K562 (cell line): ENCODE data around the gene MUC5AC. TPM values are rescaled to one million over a fixed set of nuclear protein-coding genes. Genes with fewer than 3 reads are reported as not detected.

ENCODE experiments used
- ATAC-seq: fragments of 200-7000 bp; cut with Tn5 transposase; 3 replicates; pipeline ENCODE4 v1.9.1; 2020; ENCODE audit warnings: moderate library complexity
- BruUV-seq: library from RNA; stranded (reverse); fragments of 400-500 nt; replicated peaks from 2 replicates; lab custom pipeline; 2021; lab: Mats Ljungman, UMichigan
- CTCF ChIA-PET: fragments of 300-600 bp; formaldehyde crosslinking; extraction: SDS; loops from one replicate; lab custom pipeline; 2021; ENCODE audit warnings: low intra/inter-chr PET ratio; lab: Yijun Ruan, JAX
- POLR2A ChIA-PET: fragments of 300-600, 350-650 bp; sonication (Branson Sonifier 250); formaldehyde crosslinking; extraction: SDS; loops from one replicate; lab custom pipeline; 2021; ENCODE audit warnings: antibody characterized with exemption, inconsistent platforms; lab: Yijun Ruan, JAX
- DNase-seq, 4 experiments: peaks; one replicate each; pipeline versions ENCODE4 v3.0.0 to v3.0.0-alpha.2; 2011 to 2018; ENCODE audit warnings: low spot score in 3 of 4, mixed read lengths in 3 of 4; ENCODE audit errors: extremely low read depth in 1 of 4
- FAIRE-seq: peaks from 2 replicates; lab custom pipeline; 2011; peaks lifted over from hg19 to GRCh38; lab: Jason Lieb, UNC
- H2AFZ ChIP-seq: 2 replicates; pipeline ENCODE4 v1.6.0; 2011; ENCODE audit warnings: low read depth, low read length, control low read depth, inconsistent platforms
- H3K27ac ChIP-seq: fragments of 200-600 bp; 3 replicates; pipeline ENCODE4 v1.8.0; 2011; ENCODE audit warnings: low read depth, mild to moderate bottlenecking, control low read depth, inconsistent platforms, low read length, moderate library complexity, mixed read lengths; ENCODE audit errors: extremely low read depth
- H3K27me3 ChIP-seq, 2 experiments: fragments of 300-600 bp in 1 of 2; 2 replicates in 1 of 2; 3 replicates in 1 of 2; pipeline versions ENCODE4 v1.6.0 to v1.8.0; 2011; ENCODE audit warnings: inconsistent platforms in 2 of 2, low read length in 2 of 2, mild to moderate bottlenecking in 1 of 2, mixed read lengths in 1 of 2, moderate library complexity in 1 of 2; ENCODE audit not compliant: control insufficient read depth in 2 of 2, insufficient read depth in 2 of 2
- H3K36me3 ChIP-seq: fragments of 300-600 bp; 3 replicates; pipeline ENCODE4 v1.8.0; 2011; ENCODE audit warnings: mild to moderate bottlenecking, low read length, inconsistent platforms; ENCODE audit not compliant: control insufficient read depth, insufficient read depth
- H3K4me1 ChIP-seq, 2 experiments: fragments of 200-600 bp in 1 of 2; replicated peaks in 1 of 2; 2 replicates in 1 of 2; 3 replicates in 1 of 2; pipeline versions ENCODE4 v1.5.1 to v1.8.0; 2011; ENCODE audit warnings: inconsistent platforms in 2 of 2, low read length in 2 of 2, mild to moderate bottlenecking in 1 of 2, mixed read lengths in 1 of 2, moderate library complexity in 1 of 2; ENCODE audit not compliant: control insufficient read depth in 2 of 2, insufficient read depth in 2 of 2
- H3K4me2 ChIP-seq: 2 replicates; pipeline ENCODE4 v1.6.1; 2011; ENCODE audit warnings: low read length, control low read depth, inconsistent platforms, mixed read lengths; ENCODE audit not compliant: insufficient read depth
- H3K4me3 ChIP-seq: fragments of 200-600 bp; sonication (generic), shearing (Covaris generic); 2 replicates; pipeline ENCODE4 v1.5.1; 2016; ENCODE audit warnings: control low read depth, inconsistent platforms
- H3K79me2 ChIP-seq: fragments of 200-600 bp; 3 replicates; pipeline ENCODE4 v1.8.0; 2011; ENCODE audit warnings: low read length, inconsistent platforms; ENCODE audit not compliant: control insufficient read depth, insufficient read depth
- H3K9ac ChIP-seq, 2 experiments: 2 replicates each; pipeline versions ENCODE4 v1.6.0 to v1.6.1; 2011; ENCODE audit warnings: low read depth in 2 of 2, low read length in 2 of 2, control low read depth in 1 of 2, inconsistent platforms in 1 of 2, mild to moderate bottlenecking in 1 of 2, mixed read lengths in 1 of 2; ENCODE audit not compliant: insufficient read depth in 1 of 2
- H3K9me1 ChIP-seq: one replicate; pipeline ENCODE4 v1.6.0; 2011; ENCODE audit warnings: inconsistent platforms, mild to moderate bottlenecking, low read length, moderate library complexity; ENCODE audit not compliant: control insufficient read depth, insufficient read depth
- H3K9me3 ChIP-seq: replicated peaks from 2 replicates; pipeline ENCODE4 v1.5.1; 2011; ENCODE audit warnings: low read depth, low read length, inconsistent platforms; ENCODE audit not compliant: control insufficient read depth, insufficient read depth
- H4K20me1 ChIP-seq: replicated peaks from 2 replicates; pipeline ENCODE4 v1.6.1; 2011; ENCODE audit warnings: low read length, inconsistent platforms, mixed read lengths; ENCODE audit not compliant: control insufficient read depth, insufficient read depth
- CBX8 ChIP-seq: fragments of 200-600 bp; sonication (generic); IDR thresholded peaks from 2 replicates; pipeline ENCODE4 v1.6.1; 2012; ENCODE audit warnings: borderline replicate concordance, mixed run types, low read depth, mild to moderate bottlenecking, moderate library complexity, mixed read lengths, low read length, control low read depth, inconsistent platforms; ENCODE audit not compliant: poor library complexity, severe bottlenecking; ENCODE audit errors: extremely low read depth
- COPS2 ChIP-seq: fragments of 450-650 bp; conservative IDR thresholded peaks from 2 replicates; pipeline ENCODE4 v1.6.1; 2016; ENCODE audit warnings: mild to moderate bottlenecking, moderate library complexity
- ELF2 ChIP-seq: fragments of 250-450 bp; sonication (Bioruptor Pico); IDR thresholded peaks from 2 replicates; pipeline ENCODE4 v1.5.0; 2021; ENCODE audit warnings: mild to moderate bottlenecking
- PTTG1 ChIP-seq: fragments of 450-650 bp; IDR thresholded peaks from 2 replicates; pipeline ENCODE4 v1.6.1; 2016; ENCODE audit warnings: low read depth, mild to moderate bottlenecking, missing genetic modification characterization, missing compliant biosample characterization
- SMAD3 ChIP-seq: fragments of 450-650 bp; formaldehyde crosslinking; conservative IDR thresholded peaks from 2 replicates; pipeline ENCODE4 v1.4.0; 2020; ENCODE audit warnings: mild to moderate bottlenecking
- ZBTB1 ChIP-seq: sonication (generic); formaldehyde crosslinking; IDR thresholded peaks from 2 replicates; pipeline ENCODE4 v1.8.1; 2023; ENCODE audit warnings: missing genetic modification reagents, low read depth, mild to moderate bottlenecking, borderline replicate concordance
- ZBTB17 ChIP-seq: fragments of 450-650 bp; formaldehyde crosslinking; IDR thresholded peaks from 2 replicates; pipeline ENCODE4 v1.4.0; 2020; ENCODE audit warnings: mild to moderate bottlenecking
- ZNF197 ChIP-seq: fragments of 200-800 bp; sonication (Bioruptor generic); IDR thresholded peaks from 2 replicates; pipeline ENCODE4 v1.6.1; 2016; ENCODE audit warnings: low read depth, missing genetic modification characterization, missing compliant biosample characterization
- WGBS: fragments of 100-300 bp; shearing (Covaris generic); methylation state at CpG from one replicate; pipeline ENCODE4 v1.1.6; 2016; ENCODE audit warnings: low coverage, mixed read lengths; ENCODE audit not compliant: insufficient coverage; ENCODE audit errors: missing lambda C conversion rate; 5-methylcytosine and 5-hydroxymethylcytosine counted together
- in situ Hi-C: fragments of 300-500 bp; cut with MboI; formaldehyde crosslinking; loops from 4 replicates; pipeline ENCODE4 v1.15.0; 2018; ENCODE audit warnings: inconsistent platforms, mixed read lengths
- intact Hi-C: fragments of 100-400 bp; cut with micrococcal nuclease; formaldehyde crosslinking; loops from 2 replicates; pipeline ENCODE4 v1.14.2; 2022
- polyA plus RNA-seq, 8 experiments: library from polyadenylated mRNA; depleted of rRNA in 4 of 8; stranded (reverse) in 5 of 8; unstranded in 3 of 8; fragments of >200 nt; fragmentation: Nextera tagmentation in 2 of 8; fragmentation: Illumina TruSeq in 1 of 8; extraction: Ambion mirVana in 2 of 8; extraction: Trizol in 1 of 8; gene quantifications; 2 replicates each; pipeline versions ENCODE4 v1.2.1 to v1.2.3, GENCODE V29; 2011 to 2014; ENCODE audit warnings: inconsistent platforms in 1 of 8, missing spikeins in 1 of 8
- total RNA-seq, 7 experiments: library from RNA; depleted of rRNA in 6 of 7; stranded (reverse); fragments of >200 nt in 6 of 7; fragmentation: Illumina TruSeq in 2 of 7; extraction: Trizol in 2 of 7; gene quantifications; 2 replicates each; pipeline versions ENCODE4 v1.2.1 to v1.2.3, GENCODE V29; 2011 to 2021; ENCODE audit warnings: low replicate concordance in 1 of 7
- TF ChIP-seq, protein P1 (sequence below), 2 experiments: fragments of 450-650 bp in 1 of 2; sonication (generic) in 1 of 2; formaldehyde crosslinking in 1 of 2; IDR thresholded peaks in 1 of 2; conservative IDR thresholded peaks in 1 of 2; 2 replicates each; pipeline versions ENCODE4 v1.6.1 to v1.8.1; 2016 to 2023; ENCODE audit warnings: mild to moderate bottlenecking in 2 of 2, moderate library complexity in 2 of 2, inconsistent platforms in 1 of 2, missing genetic modification reagents in 1 of 2

The MUC5AC gene
- total and polyA plus RNA-seq, 9 of the 15 experiments (the other 6 are each of a cell fraction or from before 2014, with no cell fraction given) = not detected

- in situ Hi-C loops = no loop called here
- Histone ChIP-seq H2AFZ (no peak overlapping the region), H3K9ac (no peak overlapping the region), H3K27me3 (peaks cover 9 to 22% of the 10 kb centered on the region in 2 experiments; a peak in 4 of 5 replicates), H3K79me2 (no peaks in the 10 kb centered on the region), H3K36me3 (no peaks in the 10 kb centered on the region), H3K4me1 (peaks cover 0 to 6% of the 10 kb centered on the region in 2 experiments; a peak in 1 of 5 replicates), H3K9me1 (no peaks in the 10 kb centered on the region), H3K4me3 (no peak overlapping the region), H4K20me1 (no peaks in the 10 kb centered on the region), H3K27ac (no peak overlapping the region), H3K9me3 (no peaks in the 10 kb centered on the region), H3K4me2 (no peak overlapping the region)
- ChIA-PET POLR2A (interaction anchor here (0.6 to 1.1 kb wide), 2 partner anchors 9 to 61 kb away, joined by 3 to 5 read pairs; no protein-coding TSS in a partner anchor), CTCF (no interaction called here)
- WGBS = under 1% methylated on average over 18 of the region's 22 CpGs
- DNase-seq = no peak
- no peak for ATAC-seq
- no TSS peak for BruUV-seq
- no peak for FAIRE-seq
- no peak for TF ChIP-seq ELF2 (CRISPR knock-in tag)
- no peak for TF ChIP-seq COPS2
- no peak for TF ChIP-seq SMAD3 (CRISPR knock-in tag)
- no peak for TF ChIP-seq ZNF197
- no peak for TF ChIP-seq ZBTB17
- TF ChIP-seq, protein P1, sequence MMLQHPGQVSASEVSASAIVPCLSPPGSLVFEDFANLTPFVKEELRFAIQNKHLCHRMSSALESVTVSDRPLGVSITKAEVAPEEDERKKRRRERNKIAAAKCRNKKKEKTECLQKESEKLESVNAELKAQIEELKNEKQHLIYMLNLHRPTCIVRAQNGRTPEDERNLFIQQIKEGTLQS (IDR thresholded peaks at IDR 0.05) = no peak
- TF ChIP-seq, protein P1 (CRISPR knock-in tag; conservative IDR thresholded peaks at IDR 0.05) = no peak
- TF ChIP-seq PTTG1 (tag) = no peak
- TF ChIP-seq ZBTB1 (CRISPR knock-in tag) = no peak
- TF ChIP-seq CBX8 = no peak
- intact Hi-C loops = loop anchor here (10.0 kb wide), 1 partner anchor 456 kb away; the partner anchor contains the start of gene DUSP8
These were observed 38.8 kb upstream of the MUC5AC start for GRCh38 chr11:1118755-1119603.
